Stimulated activated CD4-positive, alpha-beta T cell treated with anti-CD3 and anti-CD28 coated beads, TNF-alpha, amount 100 ng/mL, for 1 hour (primary cell): ENCODE measurements around the gene AUTS2.

Experiments
- DNase-seq, 3 donors: peaks; one replicate each; pipeline ENCODE4 v3.0.0-alpha.2; 2020; ENCODE audit warnings: low read depth in 3 of 3, low spot score in 1 of 3

The AUTS2 gene

DNA sequence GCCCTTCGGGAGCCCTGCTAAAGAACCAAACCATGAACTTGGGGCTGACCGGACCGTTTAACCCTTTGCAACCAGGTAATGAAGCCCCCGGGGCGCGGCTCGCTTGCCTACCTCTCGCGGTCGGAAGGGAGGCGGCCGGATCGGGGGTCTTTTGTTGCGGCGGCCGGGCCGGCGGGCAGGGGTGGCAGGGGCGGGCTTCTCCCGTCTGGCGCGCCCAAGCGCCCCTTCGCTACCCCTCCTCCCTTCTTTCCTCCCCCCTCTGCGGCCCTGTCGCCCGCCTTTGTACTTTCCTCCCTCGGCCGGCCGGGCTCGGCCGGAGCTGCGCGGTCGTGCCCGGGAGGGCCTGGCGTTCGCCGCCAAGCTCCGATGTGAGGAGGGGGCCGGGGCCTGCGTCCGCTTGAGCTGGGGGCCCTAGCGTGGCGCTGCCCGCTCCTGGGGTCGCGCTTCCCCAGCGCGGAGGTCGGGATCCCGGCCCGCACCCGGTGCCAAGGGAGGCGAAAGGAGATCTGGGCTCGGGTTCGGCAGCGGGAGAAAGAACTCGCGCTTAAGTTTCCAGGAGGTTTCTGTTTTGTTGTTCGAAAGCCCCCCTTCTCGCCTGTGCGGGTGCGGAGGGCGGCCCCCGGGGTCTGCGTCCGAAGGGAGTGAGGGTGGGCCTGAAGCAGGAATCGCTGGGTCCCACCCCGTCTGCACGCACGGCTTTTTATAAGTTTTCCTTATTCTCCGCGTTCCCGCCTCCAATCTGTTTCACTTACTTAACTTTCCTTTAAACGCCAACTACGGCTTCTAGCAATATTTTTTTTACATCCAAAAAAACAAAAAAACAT is 1096.9 kb downstream of the AUTS2 start:
- no peak for DNase-seq

DNA sequence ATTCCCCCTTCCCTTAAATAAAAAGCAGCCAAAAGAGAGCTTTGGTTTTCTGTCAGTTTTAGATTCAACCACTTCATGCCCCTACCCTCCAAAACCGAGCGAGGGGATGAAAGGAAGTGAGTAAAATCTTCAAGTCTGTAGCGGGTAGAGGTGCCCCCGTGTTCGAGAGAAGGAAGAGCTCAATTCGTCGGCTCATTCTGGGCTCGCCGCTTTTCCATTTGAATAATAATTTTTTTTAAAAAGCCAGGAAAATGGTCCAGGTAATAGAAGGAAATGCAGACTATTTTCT is 1097.5 kb downstream of the AUTS2 start:
- DNase-seq = no peak

DNA sequence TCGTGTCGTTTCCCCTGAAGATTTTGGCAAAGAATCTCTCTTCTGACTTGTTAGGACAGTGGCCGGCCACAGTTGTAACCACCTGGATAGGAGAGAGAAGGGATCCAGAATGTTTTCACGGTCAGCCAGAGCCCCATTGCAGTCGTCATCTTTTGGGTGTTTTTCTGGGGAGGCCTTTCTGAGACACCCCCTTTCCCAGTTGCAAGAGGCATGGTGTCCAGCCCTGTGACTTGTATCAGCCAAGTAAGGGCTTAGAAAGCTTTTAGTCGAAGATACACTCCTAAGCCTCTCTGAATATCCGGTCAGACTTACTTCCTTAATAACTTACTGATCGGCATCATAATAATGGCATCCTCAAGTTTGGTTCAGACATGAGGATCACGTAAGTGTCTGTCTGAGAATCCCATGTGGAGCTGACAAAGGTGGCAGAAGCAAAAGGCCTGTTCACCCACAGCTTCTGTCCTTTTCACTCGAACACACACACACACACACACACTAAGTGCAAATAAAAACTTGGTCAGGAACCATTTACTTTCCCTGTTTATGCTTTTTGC is 1098.0 kb downstream of the AUTS2 start:
- DNase-seq = no peak

DNA sequence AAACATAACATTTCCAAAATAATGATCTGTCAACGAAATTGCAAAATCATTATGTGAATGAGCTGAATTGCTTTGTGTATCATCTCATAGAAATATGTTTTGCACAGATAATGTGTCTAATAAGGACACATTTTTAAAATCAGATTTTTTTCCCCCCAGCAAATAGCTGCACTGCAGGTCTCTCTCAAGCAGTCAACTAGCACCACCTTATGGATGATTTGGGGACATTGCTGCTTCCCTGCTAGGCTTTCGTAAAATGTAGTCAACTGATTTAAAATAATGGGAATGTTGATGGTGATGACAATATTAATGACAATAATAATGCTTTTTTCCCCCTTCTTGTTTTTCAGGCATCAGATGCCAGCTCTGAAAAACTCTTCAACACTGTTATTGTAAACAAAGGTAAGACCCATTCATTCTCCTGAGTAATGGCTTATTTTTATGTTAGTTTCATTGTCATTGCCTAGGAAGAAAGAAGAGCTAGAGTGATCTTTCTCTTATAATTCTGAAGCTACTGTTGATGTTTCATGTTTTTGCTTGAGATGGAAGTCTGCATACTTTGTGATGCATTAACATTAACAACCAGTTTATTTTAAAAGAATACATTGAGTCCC is 1100.1 kb downstream of the AUTS2 start:
- no peak for DNase-seq

DNA sequence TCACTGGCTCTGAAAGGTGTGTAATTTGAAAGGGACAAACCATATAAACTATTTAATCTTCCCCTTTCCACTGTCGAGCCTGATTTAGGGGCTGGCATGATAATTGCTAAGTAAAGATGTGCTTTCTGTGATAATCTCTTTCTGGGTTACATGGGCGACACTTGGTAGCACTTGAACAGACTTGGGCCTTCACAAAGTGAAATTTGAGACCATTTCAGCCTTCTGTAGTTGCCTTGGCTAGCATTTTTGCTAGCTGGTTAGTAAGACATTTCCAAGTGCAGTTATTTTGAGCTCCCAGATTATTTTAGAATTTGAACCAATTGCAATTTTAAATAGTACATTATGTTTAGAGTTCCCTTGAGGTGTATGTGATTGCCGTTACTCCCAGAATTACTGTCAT is 1101.0 kb downstream of the AUTS2 start:
- no peak for DNase-seq

DNA sequence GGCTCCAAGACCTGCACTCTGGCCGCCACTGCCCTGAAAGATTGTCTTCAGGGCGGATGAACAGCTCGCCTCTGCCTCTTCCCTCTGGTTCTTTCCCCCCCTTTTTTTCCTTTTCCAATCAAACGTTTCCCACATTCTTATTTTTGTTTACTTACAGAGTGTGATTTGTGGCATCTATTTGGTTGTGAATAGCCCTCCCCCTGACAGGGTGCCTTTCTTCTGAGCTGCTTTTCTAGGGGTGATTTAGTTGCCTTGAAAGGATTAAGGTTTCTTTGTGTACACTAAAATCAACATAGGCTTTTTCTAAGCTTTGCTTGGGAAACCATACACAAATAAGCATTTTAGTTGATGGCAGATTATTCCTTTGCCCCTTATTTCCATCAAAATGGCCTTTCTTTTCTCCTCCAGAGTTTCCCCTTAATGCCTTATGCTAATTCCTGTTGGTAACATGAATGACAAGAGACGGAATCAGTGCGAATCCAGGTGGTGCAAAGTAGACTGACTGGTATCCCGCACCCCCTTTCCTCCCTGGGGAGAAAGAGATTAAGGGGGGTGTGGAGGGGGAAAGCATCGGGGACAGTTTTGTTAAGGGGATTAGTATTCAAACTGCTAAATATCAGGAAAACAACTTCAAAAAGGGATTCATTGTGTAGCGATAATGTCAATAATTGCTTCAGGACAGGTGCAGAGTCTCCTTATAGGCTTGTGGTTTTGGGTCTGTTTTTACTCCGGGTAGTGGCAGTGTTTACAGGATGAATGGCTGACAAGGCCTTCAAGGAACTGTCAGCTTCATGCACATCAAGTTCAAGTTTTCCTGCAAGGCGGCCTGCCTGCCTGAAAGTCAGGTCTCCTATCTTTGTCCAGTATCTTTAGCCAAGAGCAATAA is 1102.0 kb downstream of the AUTS2 start:
- DNase-seq = no peak

DNA sequence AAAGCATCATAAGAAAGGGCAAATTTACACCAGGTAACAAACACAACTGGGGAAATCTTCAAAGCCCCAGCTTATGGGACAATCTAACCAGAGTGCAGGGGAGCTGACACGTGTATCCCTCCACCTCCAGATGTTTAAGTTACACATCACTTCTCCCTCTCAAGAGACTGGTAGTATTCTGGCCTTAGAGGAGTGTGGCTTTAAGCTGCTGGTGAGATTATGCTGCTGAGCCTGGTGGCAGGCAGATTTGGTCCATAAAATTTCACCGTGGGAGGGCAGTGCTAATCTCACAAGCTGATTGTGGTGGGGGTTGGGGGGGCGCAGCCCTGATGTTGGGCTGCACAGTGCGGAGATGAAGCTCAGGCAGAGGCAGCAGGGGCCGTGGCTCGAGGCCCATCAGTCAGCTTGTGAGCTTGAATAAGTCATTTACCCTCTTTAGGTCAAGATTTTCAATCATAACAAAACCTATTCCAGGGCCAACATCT is 1102.7 kb downstream of the AUTS2 start:
- DNase-seq = no peak

DNA sequence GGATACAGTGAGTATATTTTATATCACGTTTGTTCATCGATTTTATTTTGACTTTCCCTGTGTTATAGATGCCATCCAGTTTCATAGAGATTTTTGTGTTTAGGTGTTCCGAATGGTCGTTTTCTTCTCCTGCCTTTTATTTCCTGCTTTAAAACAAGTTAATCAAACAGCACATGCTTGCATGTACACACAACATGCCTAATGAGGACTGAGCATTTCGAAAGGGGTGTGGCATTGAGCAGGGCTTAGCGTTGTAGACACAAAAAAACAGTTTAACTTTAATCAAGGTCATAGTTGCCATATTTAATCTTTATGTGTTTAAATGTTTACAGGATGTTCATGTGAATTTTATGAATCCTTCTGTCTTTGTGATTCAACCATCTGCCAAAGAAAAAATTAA is 1103.2 kb downstream of the AUTS2 start:
- DNase-seq = no peak

DNA sequence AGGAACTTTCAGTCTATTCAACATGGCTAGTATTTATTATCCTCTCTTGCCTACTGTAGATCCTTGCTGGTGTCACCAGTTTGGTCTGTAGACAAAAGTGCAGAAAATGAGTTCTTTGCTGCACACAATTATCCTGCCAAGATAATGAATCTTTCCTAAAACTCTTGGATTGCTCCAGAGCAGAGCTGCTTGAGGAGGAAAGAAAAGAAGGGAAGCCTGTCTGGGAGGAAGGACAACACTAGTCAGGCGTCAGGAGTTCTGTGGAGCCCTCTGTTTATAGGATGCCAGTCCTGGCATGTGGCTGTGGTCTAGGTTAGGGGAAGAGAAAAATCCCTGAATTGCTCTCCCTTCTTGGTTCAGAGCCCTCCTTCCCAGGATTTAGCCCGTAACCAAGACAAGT is 1103.7 kb downstream of the AUTS2 start:
- DNase-seq = no peak

DNA sequence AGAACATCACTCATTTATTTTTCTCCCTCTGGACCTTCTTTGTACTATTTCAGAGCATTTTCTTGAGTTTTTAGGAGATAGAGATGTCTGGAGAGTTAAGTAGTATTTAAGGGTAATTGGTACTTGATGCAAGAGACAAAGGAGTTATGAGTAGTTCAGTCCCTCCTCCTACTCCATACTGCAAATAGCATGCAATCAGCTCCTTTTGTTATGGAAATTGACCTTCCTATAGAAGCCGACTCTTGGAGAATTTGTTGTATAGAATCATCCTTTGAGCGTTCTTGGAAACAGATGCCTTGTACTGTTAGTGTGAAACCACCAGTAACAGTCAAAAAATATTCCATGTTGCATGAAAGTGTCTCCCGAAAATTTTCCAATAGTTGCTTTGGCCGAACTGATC is 1105.5 kb downstream of the AUTS2 start:
- no peak for DNase-seq

DNA sequence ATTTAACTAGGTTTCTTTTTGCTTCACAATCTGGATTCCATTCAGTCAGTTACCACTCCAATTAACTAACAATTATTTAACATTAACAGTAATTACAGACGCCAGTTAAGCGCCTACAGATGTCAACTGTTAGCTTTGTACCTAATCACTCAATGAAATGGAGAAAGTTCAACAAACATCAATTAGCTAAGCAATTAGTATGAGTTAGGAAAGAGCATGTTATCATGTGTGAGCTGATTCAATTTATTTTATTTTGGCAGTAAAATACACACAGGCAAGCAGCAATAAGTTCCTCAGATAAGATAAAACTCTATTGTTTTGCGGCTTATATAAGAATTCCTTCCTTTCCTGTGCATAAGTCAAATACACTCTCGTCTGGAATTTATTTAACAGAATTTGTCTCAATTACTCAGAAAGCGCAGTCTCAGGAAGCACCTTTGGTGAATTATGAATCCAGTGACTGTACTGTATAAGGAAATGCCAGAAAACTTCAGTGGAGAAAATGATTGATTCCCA is 1106.6 kb downstream of the AUTS2 start:
- no peak for DNase-seq

DNA sequence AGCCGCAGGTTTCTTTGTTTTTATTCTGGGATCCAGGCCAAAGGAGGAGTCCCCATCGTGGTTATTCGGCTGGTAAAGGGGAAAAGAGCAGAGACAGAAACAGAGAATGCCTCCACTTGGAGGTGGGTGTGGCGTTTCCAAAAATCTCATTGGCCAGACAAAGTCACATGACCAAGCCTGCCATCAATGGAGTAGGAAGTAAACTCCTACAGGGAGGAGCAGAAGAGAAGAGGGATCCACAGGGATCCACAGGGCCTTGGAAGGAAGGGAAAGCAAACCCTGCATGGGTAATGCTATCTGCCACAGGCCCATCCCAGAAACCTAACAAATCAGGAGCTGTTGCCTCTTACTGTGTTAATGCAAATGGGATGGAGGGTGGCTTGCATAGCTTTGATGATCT is 1107.9 kb downstream of the AUTS2 start:
- DNase-seq = no peak

DNA sequence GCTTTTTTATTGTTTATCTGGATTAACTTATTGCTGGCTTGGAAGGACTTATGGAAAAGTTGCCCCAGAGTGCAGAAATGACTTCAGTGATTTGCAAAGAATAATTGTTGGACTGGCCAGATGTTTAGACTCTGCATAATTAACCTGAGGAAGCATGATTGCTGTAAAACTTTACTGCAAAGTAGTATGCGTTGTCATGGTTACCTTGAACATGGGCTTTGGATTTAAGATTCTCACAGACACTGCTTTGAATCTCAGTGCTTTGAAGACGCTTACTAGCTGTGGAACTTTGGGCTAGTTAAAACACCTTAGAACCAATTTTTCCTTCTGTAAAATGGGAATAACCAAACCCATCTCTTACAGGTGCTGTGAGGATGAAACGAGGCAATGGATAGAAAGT is 1108.4 kb downstream of the AUTS2 start:
- DNase-seq = no peak

DNA sequence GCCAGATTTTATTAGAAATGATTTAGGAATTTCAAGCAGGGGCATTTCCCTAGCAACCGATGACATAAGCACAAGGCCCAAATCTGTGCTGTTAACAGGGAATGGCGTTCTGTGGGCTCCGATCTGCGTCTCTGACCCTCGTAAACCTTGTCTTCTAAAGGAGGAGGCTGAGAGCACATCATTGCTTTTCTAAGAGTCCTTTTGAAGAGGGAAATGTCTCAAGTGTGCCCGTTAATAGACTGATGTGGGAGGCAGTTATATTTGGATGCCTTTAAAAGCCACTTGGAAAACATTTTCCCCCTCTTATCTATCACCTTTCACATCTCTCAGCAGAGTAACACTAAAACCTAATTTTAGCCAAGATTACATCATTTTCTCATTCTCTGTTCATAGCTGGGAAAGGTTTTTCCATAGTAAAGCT is 1109.6 kb downstream of the AUTS2 start:
- DNase-seq = no peak

DNA sequence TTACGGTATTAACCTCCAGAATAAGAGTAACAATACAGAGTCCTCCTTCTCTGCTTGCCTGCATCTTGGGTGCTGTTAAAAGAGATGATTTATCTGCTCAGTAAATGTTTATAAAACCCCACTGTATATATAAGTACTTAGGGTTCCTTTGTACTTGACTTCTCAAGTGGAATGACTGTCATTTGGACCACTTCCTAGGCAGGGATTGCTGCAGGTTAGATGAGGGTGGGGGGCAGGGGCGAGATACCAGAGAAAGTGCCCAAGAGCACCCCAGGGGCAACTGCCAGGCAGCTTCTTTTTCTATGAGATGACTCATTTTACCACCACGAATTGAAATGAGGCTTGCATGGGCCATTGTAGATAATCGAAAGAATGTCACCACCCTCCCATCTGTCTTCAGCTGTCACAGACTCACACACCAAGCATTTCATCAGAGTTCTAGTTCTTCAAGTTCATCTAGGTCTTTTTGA is 1111.8 kb downstream of the AUTS2 start:
- no peak for DNase-seq

DNA sequence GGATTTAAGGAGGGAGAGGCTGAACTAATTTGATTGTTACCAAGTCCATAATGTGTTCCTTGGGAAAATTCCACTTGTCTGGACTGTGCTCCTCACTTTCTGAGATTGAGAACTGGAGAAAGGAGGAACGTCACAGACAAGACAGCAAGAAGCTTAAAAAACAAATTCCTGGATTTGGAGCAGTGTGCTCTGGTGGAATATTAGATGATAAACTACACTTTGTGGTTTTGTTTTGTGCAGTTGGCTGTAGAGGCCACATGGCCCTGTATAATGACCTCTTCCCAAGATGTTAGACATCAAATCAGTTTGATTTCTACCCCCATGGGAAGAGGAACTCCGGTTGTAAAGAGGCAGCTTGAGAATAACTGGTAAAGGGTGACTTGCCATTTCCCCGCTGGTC is 1112.4 kb downstream of the AUTS2 start:
- no peak for DNase-seq

DNA sequence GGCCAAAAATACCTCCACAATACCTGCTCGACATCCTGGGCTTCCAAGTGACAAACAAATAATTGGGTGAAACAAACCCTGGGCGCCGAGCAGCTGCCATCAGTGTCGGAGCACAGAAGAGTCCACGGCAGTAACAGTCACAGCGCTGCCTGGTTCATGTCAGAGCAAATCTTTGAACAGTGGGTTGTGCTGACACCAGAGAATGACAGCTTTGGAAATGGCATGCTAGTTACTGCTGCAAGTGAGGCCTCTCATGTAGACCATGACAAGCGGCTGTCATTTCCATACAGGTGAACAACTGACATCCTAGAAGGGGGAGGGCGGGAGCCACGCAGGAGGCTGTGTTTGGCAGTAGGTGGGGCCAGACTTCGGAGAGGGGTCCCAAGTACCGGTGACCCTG is 1113.2 kb downstream of the AUTS2 start:
- DNase-seq = no peak

DNA sequence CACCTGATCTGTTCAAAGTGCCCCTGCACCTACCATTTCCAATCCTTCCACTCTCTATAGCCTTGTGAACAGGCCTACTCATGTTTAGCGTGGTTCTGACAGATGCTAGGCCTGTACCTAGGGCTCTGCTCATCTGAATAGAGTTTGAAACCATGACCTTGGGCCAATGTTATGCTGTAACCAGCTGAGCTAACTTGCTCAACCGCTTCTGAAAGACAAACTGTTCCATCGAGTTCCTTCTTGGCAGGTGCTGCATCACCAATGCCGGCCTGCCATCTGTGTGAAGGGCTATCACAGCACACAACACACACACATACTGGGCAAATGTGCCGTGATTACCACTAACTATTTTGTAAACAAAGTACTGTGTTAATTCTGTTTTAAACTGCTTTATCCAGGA is 1114.7 kb downstream of the AUTS2 start:
- DNase-seq = no peak

DNA sequence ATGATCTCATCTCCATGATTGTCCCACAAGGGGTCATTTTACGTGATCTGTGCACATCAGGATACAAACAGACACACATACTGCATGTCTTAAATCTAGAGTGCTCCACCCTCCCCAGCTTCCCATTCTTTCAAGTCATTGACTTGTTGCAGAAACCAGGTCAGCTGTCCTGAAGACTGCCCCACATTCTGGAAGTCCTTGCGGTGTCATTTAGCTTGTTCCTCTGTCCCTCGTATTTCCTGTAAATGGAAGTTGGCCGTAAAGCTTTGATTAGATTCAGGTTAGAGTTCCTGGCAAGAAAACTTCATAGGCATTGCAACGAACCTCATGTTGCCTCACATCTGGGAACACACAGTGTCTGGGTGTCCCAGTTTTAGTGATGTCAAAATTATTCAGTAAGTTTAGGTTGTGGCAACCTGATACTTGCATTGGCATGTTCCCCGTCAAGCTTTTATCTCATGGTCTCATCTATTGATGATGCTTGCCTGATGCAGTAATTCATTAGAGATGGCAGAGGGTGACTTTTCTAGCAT is 1116.3 kb downstream of the AUTS2 start:
- DNase-seq = no peak

DNA sequence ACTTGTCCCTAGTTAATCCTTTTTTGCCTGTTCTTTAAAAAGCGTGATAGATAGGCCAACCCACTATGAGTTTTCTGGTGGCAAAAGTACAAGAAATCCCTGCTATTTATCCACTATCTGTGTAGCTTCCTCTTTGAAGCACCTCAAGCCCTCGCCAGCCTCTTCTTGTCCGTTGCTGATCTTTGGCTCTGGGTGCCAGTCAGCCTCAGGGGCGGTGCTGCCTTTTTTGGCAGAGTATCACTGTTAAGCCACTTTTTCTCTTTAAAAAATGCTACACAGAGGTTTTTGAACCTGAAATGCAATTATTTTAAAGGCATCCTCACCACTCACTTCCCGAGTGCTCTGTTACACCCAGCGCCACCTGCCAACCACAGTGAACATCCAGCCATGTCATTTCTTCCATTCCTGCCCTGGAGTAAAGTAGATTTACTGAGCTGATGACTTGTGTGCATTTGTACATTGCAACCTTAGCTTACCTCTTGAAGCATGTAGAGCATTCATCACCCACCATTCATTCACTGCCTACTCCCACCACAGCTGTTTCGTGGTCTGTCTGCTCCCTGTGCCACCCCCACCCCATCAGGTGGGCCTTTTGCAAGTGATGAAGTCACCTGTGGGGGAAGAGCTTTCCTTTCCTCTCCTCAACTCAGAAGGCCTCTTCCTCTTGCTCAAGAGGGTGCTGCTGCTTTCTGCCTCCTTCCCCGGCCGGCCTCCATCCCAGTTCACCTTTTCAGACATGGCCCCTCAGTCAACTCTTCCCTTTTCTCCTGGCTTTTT is 1119.5 kb downstream of the AUTS2 start:
- DNase-seq = no peak
